ENCODE data around the gene TNF. TPM values are rescaled to one million over a fixed set of nuclear protein-coding genes. Genes with fewer than 3 reads are reported as not detected.
A peak's percentile ranks its signal among the peaks of the same experiment; 100 is the strongest.

Gene TNF
- total and polyA plus RNA-seq, 2 donors (not counting 3 experiments of a cell fraction or from before 2014, with no cell fraction given) = not detected

GRCh38 chr6:31547727-31548543 lies 27.4 kb upstream of the TNF start:
- dilution Hi-C loops (cut with MboI; ENCODE audit: extremely low pct_ligation_motif_present, low sequenced_read_pairs) = no loop called here
- POLR2A ChIA-PET = interaction anchor here (0.6 to 1.2 kb wide), 6 partner anchors 18 to 126 kb away, joined by 3 to 6 read pairs (median 4); no protein-coding TSS in a partner anchor
- Histone ChIP-seq H3K27me3 (ENCODE audit: control insufficient read depth in 2 of 2, insufficient read depth in 2 of 2, low read length in 2 of 2) (no peaks in the 10 kb centered on the region), H3K4me2 (ENCODE audit: insufficient read depth, low read length) (peak overlapping the region; percentile 87), H3K4me3 (replicated peaks in 1 of 3; ENCODE audit: insufficient read depth in 1 of 3, low read depth in 1 of 3, low read length in 3 of 3) (peak overlapping the region; percentile 22 to 55 (median 34)), H4K20me1 (replicated peaks; ENCODE audit: control insufficient read depth, extremely low read depth, insufficient read depth, low read length) (no peaks in the 10 kb centered on the region), H3K4me1 (ENCODE audit: control insufficient read depth, extremely low read depth, insufficient read depth, low read length) (peaks cover 17% of the 10 kb centered on the region), H2AFZ (ENCODE audit: low read depth, low read length) (peak overlapping the region; percentile 34), H3K27ac (ENCODE audit: insufficient read depth, low read depth, low read length) (peak overlapping the region; percentile 87), H3K9me3 (replicated peaks; ENCODE audit: control insufficient read depth, insufficient read depth, low read length) (no peaks in the 10 kb centered on the region), H3K79me2 (ENCODE audit: control insufficient read depth, insufficient read depth, low read length) (peaks cover 7% of the 10 kb centered on the region), H3K9ac (replicated peaks; ENCODE audit: extremely low read depth, insufficient read depth, low read length) (peak overlapping the region; percentile 96), H3K9me1 (replicated peaks; ENCODE audit: control insufficient read depth, extremely low read depth, insufficient read depth, low read length) (no peaks in the 10 kb centered on the region), H3K36me3 (ENCODE audit: control insufficient read depth in 2 of 2, extremely low read depth in 1 of 2, insufficient read depth in 2 of 2, low read length in 2 of 2) (no peaks in the 10 kb centered on the region)
- FAIRE-seq (no peak), DNase-seq (ENCODE audit: low read depth, low spot score) (no peak)
- BruUV-seq (replicated peaks) = TSS peak; percentile 64
- CTCF ChIA-PET = interaction anchor here (0.7 to 31.0 kb wide), 8 partner anchors 8 to 569 kb away, joined by 3 to 1517 read pairs (median 4); partner anchors contain the start of genes C6orf47, LST1, LTB and NCR3
- intact Hi-C loops (cut with micrococcal nuclease) = loop anchor here (1.0 to 10.0 kb wide), 10 partner anchors 12 to 405 kb away; partner anchors contain the start of genes BAG6, CLIC1, HSPA1B and MICA
- TF ChIP-seq POLR2AphosphoS5 (IDR thresholded peaks at IDR 0.05; ENCODE audit: insufficient read depth, low read depth, low read length) = no peak
- peak; percentile 2 for TF ChIP-seq GATA2 (IDR thresholded peaks at IDR 0.05; ENCODE audit: insufficient read depth, insufficient read length, low read depth, low read length)

- H3K36me3 ChIP-seq (ENCODE audit: control insufficient read depth in 2 of 2, extremely low read depth in 1 of 2, insufficient read depth in 2 of 2, low read length in 2 of 2) = no peaks in the 10 kb centered on the region
- DNase-seq (ENCODE audit: low read depth, low spot score) (no peak), FAIRE-seq (no peak)
- peaks cover 7% of the 10 kb centered on the region for H3K79me2 ChIP-seq (ENCODE audit: control insufficient read depth, insufficient read depth, low read length)
- no peaks in the 10 kb centered on the region for H3K27me3 ChIP-seq (ENCODE audit: control insufficient read depth in 2 of 2, insufficient read depth in 2 of 2, low read length in 2 of 2)
- dilution Hi-C loops (cut with MboI; ENCODE audit: extremely low pct_ligation_motif_present, low sequenced_read_pairs) (no loop called here), intact Hi-C loops (cut with micrococcal nuclease) (loop anchor here (5.0 to 10.0 kb wide), 3 partner anchors 146 to 224 kb away; partner anchors contain the start of genes CLIC1 and MICA)
- no peak overlapping the region for H3K27ac ChIP-seq (ENCODE audit: insufficient read depth, low read depth, low read length)
- H3K4me2 ChIP-seq (ENCODE audit: insufficient read depth, low read length) = peak overlapping the region; percentile 87
- no peaks in the 10 kb centered on the region for H4K20me1 ChIP-seq (replicated peaks; ENCODE audit: control insufficient read depth, extremely low read depth, insufficient read depth, low read length)
- no peak overlapping the region for H2AFZ ChIP-seq (ENCODE audit: low read depth, low read length)
- BruUV-seq (replicated peaks) = no TSS peak
- ChIA-PET POLR2A (interaction anchor here (0.6 to 1.2 kb wide), 3 partner anchors 32 to 58 kb away, joined by 3 to 6 read pairs (median 3); no protein-coding TSS in a partner anchor), CTCF (interaction anchor here (0.7 to 31.0 kb wide), 5 partner anchors 11 to 112 kb away, joined by 3 to 1517 read pairs (median 5); partner anchors contain the start of genes C6orf47, LST1, LTB and NCR3)
- H3K9me1 ChIP-seq (replicated peaks; ENCODE audit: control insufficient read depth, extremely low read depth, insufficient read depth, low read length) = no peaks in the 10 kb centered on the region
- H3K9me3 ChIP-seq (replicated peaks; ENCODE audit: control insufficient read depth, insufficient read depth, low read length) = no peaks in the 10 kb centered on the region
- TF ChIP-seq JUN (IDR thresholded peaks at IDR 0.05; ENCODE audit: borderline replicate concordance, insufficient read depth, insufficient read length, low read depth) (no peak), POLR2A (IDR thresholded peaks at IDR 0.05; ENCODE audit: low read depth, low read length) (no peak), MAX (IDR thresholded peaks at IDR 0.05; ENCODE audit: insufficient read depth, insufficient read length) (no peak), GATA2 (IDR thresholded peaks at IDR 0.05; ENCODE audit: insufficient read depth, insufficient read length, low read depth, low read length) (no peak), FOS (IDR thresholded peaks at IDR 0.05; ENCODE audit: borderline replicate concordance, insufficient read depth, low read length) (no peak), MYC (IDR thresholded peaks at IDR 0.05; ENCODE audit: low read depth, low read length) (no peak), CTCF (IDR thresholded peaks at IDR 0.05; ENCODE audit: extremely low read depth in 1 of 2, insufficient read depth in 1 of 2, low read depth in 1 of 2, low read length in 2 of 2) (no peak), EZH2 (IDR thresholded peaks at IDR 0.05; ENCODE audit: borderline replicate concordance, low read depth, low read length, severe bottlenecking) (no peak), POLR2AphosphoS5 (IDR thresholded peaks at IDR 0.05; ENCODE audit: insufficient read depth, low read depth, low read length) (no peak)
- no peak overlapping the region for H3K4me3 ChIP-seq (replicated peaks in 1 of 3; ENCODE audit: insufficient read depth in 1 of 3, low read depth in 1 of 3, low read length in 3 of 3)
- no peak overlapping the region for H3K9ac ChIP-seq (replicated peaks; ENCODE audit: extremely low read depth, insufficient read depth, low read length)
- H3K4me1 ChIP-seq (ENCODE audit: control insufficient read depth, extremely low read depth, insufficient read depth, low read length) = peaks cover 14% of the 10 kb centered on the region
Measured at GRCh38 chr6:31548544-31548873, 26.9 kb upstream of the TNF start.

Data from endothelial cell of umbilical vein (primary cell).